Measurements from ENCODE around the gene ARMC3. TPM values are rescaled to one million over a fixed set of nuclear protein-coding genes. Genes with fewer than 3 reads are reported as not detected.

The ARMC3 gene
- total RNA-seq, 1 experiment from 2014 or later: 0.09 TPM

DNA sequence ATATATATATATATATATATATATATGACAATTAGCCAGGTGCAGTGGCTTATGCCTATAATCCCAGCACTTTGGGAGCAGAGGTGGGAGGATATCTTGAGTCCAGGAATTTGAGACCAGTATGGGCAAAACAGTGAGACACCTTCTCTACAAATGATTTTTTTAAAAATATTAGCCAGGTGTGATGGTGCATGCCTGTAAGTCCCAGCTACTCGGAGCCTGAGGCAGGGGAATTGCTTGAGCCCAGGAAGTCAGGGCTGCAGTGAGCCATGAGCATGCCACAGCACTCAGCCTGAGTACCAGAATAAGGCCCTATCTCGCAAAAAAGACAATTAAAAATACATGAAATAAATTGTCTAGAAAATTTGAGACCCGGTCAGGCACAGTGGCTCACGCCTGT is 120.3 kb downstream of the ARMC3 start:
- WGBS (ENCODE audit: extremely low coverage, insufficient read length, low lambda C conversion rate): no CpG with 5 or more reads among the region's 4 CpGs
- TF ChIP-seq CTCF (conservative IDR thresholded peaks at IDR 0.05): no peak
- Mint-ChIP-seq H3K36me3 (ENCODE audit: insufficient read depth in 1 of 3, low read depth in 3 of 3) (no peaks in the 10 kb centered on the region), H3K27me3 (ENCODE audit: low read depth) (no peaks in the 10 kb centered on the region; the same call in 1 of the 2 replicates), H3K4me1 (peaks cover 22 to 24% of the 10 kb centered on the region in 2 experiments), H3K27ac (no peak overlapping the region), H3K9me3 (no peaks in the 10 kb centered on the region), H3K4me3 (no peak overlapping the region)
- Histone ChIP-seq H2BK15ac (ENCODE audit: low read depth, low read length) (no peak overlapping the region), H3K79me1 (ENCODE audit: insufficient read depth, low read depth, low read length, poor library complexity, severe bottlenecking) (no peaks in the 10 kb centered on the region), H4K5ac (ENCODE audit: insufficient read length, low read depth, low read length) (no peak overlapping the region), H3K9ac (ENCODE audit: extremely low read depth, insufficient read length, low read length) (no peak overlapping the region), H3K4ac (ENCODE audit: low read depth, low read length) (no peak overlapping the region), H2BK120ac (ENCODE audit: low read depth, low read length, poor library complexity, severe bottlenecking) (no peak overlapping the region), H2BK20ac (ENCODE audit: low read depth, low read length, poor library complexity, severe bottlenecking) (no peak overlapping the region), H2BK5ac (ENCODE audit: insufficient read length, low read length) (no peak overlapping the region), H3K27me3 (ENCODE audit: insufficient read depth, low read length) (no peaks in the 10 kb centered on the region), H4K8ac (replicated peaks; ENCODE audit: insufficient read length, low read depth, low read length) (no peak overlapping the region), H3K56ac (ENCODE audit: insufficient read length, low read depth, low read length) (no peak overlapping the region), H3T11ph (ENCODE audit: low read length) (no peak overlapping the region), H2AK5ac (ENCODE audit: insufficient read length, low read length) (no peak overlapping the region), H3K23me2 (ENCODE audit: insufficient read length, low read depth, low read length, poor library complexity, severe bottlenecking) (no peaks in the 10 kb centered on the region), H3K9me3 (ENCODE audit: control insufficient read depth, low read depth, low read length) (no peaks in the 10 kb centered on the region), H3K18ac (ENCODE audit: insufficient read length, low read depth, low read length) (no peak overlapping the region), H3K27ac (ENCODE audit: insufficient read length, low read depth, low read length) (no peak overlapping the region), H4K91ac (ENCODE audit: insufficient read length, low read depth, low read length) (no peak overlapping the region), H3K79me2 (ENCODE audit: insufficient read depth, low read length) (no peaks in the 10 kb centered on the region), H3K23ac (ENCODE audit: insufficient read length, low read depth, low read length) (no peak overlapping the region), H3K4me1 (ENCODE audit: insufficient read depth, low read length) (peaks cover 7% of the 10 kb centered on the region), H2AFZ (ENCODE audit: low read length) (no peak overlapping the region), H3K14ac (ENCODE audit: insufficient read depth, low read length) (no peak overlapping the region), H3K4me2 (ENCODE audit: insufficient read depth, insufficient read length, low read length) (no peak overlapping the region), H2BK12ac (ENCODE audit: insufficient read length, low read depth, low read length) (no peak overlapping the region), H4K20me1 (ENCODE audit: control insufficient read depth, insufficient read depth, insufficient read length) (no peaks in the 10 kb centered on the region)
- no peak for DNase-seq

All from H9 (cell line).